Upper lobe of left lung (tissue), 6 donors: ENCODE measurements around the gene OPCML. TPM values are rescaled to one million over a fixed set of nuclear protein-coding genes. Genes with fewer than 3 reads are reported as not detected.

ENCODE experiments used
- ATAC-seq, 2 donors: fragments of 200-7000 bp; cut with Tn5 transposase; one replicate each; pipeline ENCODE4 v1.9.1; 2022; ENCODE audit warnings: mild to moderate bottlenecking in 2 of 2, moderate library complexity in 2 of 2; ENCODE audit not compliant: low FRiP score in 2 of 2
- DNase-seq, 2 donors: peaks; one replicate each; pipeline ENCODE4 v3.0.0-alpha.2; 2019 to 2020
- H3K27ac ChIP-seq, 4 donors: fragments of 200-600 bp; sonication (generic); one replicate each; pipeline ENCODE4 v1.5.1; 2016 to 2019
- H3K27me3 ChIP-seq, 4 donors: fragments of 200-600 bp; sonication (generic); one replicate each; pipeline ENCODE4 v1.5.1; 2017 to 2019
- H3K36me3 ChIP-seq, 4 donors: fragments of 200-600 bp; sonication (generic); one replicate each; pipeline ENCODE4 v1.5.1; 2016 to 2019
- H3K4me1 ChIP-seq, 4 donors: fragments of 200-600 bp; sonication (generic); one replicate each; pipeline ENCODE4 v1.5.1; 2018 to 2019
- H3K4me3 ChIP-seq, 4 donors: fragments of 200-600 bp; sonication (generic); one replicate each; pipeline ENCODE4 v1.5.1; 2017 to 2019; ENCODE audit warnings: mild to moderate bottlenecking in 2 of 4, moderate library complexity in 1 of 4
- H3K9me3 ChIP-seq, 4 donors: fragments of 200-600 bp; sonication (generic); one replicate each; pipeline ENCODE4 v1.5.1; 2018 to 2019
- EP300 ChIP-seq, 4 donors: sonication (generic); formaldehyde crosslinking; IDR thresholded peaks; one replicate each; pipeline ENCODE4 v1.5.1; 2017; ENCODE audit warnings: antibody characterized with exemption in 4 of 4, control low read depth in 2 of 4
- POLR2A ChIP-seq, 4 donors: fragments of 450-650 bp; IDR thresholded peaks; one replicate each; pipeline ENCODE4 v1.5.1; 2016 to 2017; ENCODE audit warnings: antibody characterized with exemption in 4 of 4, mild to moderate bottlenecking in 2 of 4
- POLR2AphosphoS5 ChIP-seq, 2 donors: sonication (generic); formaldehyde crosslinking; IDR thresholded peaks; one replicate each; pipeline ENCODE4 v1.5.1; 2017; ENCODE audit warnings: antibody characterized with exemption in 2 of 2
- WGBS, 2 donors: methylation state at CpG; one replicate each; pipeline ENCODE4 v1.1.5; 2017 to 2018; 5-methylcytosine and 5-hydroxymethylcytosine counted together
- total RNA-seq, 6 donors: library from RNA; depleted of rRNA in 4 of 6; stranded (reverse); fragments of >200 nt in 4 of 6; gene quantifications; one replicate each; pipeline versions ENCODE4 v1.1.0 to v1.2.1, GENCODE V29; 2016 to 2021
- TF ChIP-seq, protein P1 (sequence below), 6 experiments: fragments of 450-650 bp in 4 of 6; fragments of 200-600 bp in 2 of 6; sonication (generic) in 2 of 6; IDR thresholded peaks; one replicate each; pipeline ENCODE4 v1.5.1; 2016 to 2019; ENCODE audit warnings: antibody characterized with exemption in 6 of 6
- donor health status: DM: no; HTN: no; CAD: no; lungs with moderate emphysema.
- donor health status: DM: no; HTN: yes; CAD: no; lungs with severe emphysema.

Gene OPCML
- total RNA-seq, 6 donors from 2014 or later, result 0.10 TPM; not detected in 5

DNA sequence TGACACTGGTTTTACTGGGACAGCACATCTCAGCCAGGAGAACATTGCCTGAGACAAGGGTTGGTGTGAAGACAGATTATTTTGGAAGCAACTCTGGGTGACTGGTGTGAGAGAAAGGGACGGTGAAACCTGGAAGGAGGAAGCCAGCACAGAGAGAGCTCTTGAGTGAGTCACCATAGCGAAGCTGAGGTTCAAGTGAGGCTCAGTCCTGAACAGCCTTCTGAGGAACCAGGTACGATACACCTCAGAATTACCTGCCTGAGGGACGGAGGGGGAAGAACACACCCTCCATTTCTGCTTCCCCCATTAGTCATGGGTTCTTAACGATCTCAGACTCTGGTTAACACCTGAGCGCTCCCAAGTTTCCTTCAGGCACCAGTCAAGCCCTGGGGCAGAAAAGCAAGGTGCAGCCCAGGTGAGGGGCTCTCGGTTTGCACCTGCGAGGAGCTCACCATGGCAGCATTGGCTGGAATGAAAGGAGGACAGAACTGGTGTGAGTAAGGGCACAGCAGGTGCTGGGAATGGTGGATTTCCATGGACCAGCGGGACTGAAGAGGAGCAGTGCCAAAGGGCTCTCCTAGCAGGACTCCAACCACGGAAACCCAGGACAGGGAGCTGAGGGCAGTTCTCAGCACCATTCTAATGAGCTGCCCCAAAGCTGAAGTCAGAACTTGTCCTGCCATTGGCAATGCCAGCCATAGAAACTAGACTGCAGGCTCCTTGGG, 459.3 kb downstream of the OPCML start:
- no peak overlapping the region for H3K27ac ChIP-seq
- DNase-seq, result no peak
- H3K36me3 ChIP-seq, result no peaks in the 10 kb centered on the region
- 75 to 80% methylated on average over 10 of the region's 10 CpGs for WGBS, 2 donors
- H3K9me3 ChIP-seq, result no peaks in the 10 kb centered on the region
- peak in 1 of 2 donors; percentile 23 for ATAC-seq
- no peaks in the 10 kb centered on the region for H3K4me1 ChIP-seq
- H3K4me3 ChIP-seq, result no peak overlapping the region
- H3K27me3 ChIP-seq, result no peaks in the 10 kb centered on the region
- TF ChIP-seq EP300 (IDR thresholded peaks at IDR 0.05) (no peak), POLR2AphosphoS5 (IDR thresholded peaks at IDR 0.05) (no peak), POLR2A (IDR thresholded peaks at IDR 0.05) (no peak)
- TF ChIP-seq, protein P1, sequence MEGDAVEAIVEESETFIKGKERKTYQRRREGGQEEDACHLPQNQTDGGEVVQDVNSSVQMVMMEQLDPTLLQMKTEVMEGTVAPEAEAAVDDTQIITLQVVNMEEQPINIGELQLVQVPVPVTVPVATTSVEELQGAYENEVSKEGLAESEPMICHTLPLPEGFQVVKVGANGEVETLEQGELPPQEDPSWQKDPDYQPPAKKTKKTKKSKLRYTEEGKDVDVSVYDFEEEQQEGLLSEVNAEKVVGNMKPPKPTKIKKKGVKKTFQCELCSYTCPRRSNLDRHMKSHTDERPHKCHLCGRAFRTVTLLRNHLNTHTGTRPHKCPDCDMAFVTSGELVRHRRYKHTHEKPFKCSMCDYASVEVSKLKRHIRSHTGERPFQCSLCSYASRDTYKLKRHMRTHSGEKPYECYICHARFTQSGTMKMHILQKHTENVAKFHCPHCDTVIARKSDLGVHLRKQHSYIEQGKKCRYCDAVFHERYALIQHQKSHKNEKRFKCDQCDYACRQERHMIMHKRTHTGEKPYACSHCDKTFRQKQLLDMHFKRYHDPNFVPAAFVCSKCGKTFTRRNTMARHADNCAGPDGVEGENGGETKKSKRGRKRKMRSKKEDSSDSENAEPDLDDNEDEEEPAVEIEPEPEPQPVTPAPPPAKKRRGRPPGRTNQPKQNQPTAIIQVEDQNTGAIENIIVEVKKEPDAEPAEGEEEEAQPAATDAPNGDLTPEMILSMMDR (IDR thresholded peaks at IDR 0.05), result no peak

DNA sequence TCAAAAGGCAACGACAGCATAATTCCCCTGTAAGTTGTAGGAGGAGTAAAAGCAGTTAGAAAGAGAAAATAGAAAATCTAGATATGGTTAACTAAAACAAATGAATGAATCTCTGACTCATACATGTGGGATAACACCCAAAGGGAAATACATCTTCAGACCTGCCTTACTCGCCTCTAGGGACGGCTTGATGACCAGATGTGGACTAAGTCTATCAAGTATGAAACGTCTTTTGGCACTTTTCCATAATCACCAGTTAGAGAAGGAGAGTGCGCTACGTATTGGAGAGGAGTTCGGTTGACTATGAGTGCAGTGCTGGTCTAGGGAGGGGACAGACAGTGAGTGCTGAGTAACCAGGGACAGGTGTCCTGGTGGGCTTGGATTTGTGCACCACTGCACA, 459.9 kb downstream of the OPCML start:
- DNase-seq, result no peak
- no peak overlapping the region for H3K27ac ChIP-seq
- no peak for TF ChIP-seq POLR2AphosphoS5 (IDR thresholded peaks at IDR 0.05)
- TF ChIP-seq EP300 (IDR thresholded peaks at IDR 0.05), result no peak
- TF ChIP-seq, protein P1 (IDR thresholded peaks at IDR 0.05), result no peak
- TF ChIP-seq POLR2A (IDR thresholded peaks at IDR 0.05), result no peak
- H3K27me3 ChIP-seq, result no peaks in the 10 kb centered on the region
- H3K9me3 ChIP-seq, result no peaks in the 10 kb centered on the region
- no peak overlapping the region for H3K4me3 ChIP-seq
- no peaks in the 10 kb centered on the region for H3K36me3 ChIP-seq
- 69 to 72% methylated on average over 7 of the region's 7 CpGs for WGBS, 2 donors
- H3K4me1 ChIP-seq, result no peaks in the 10 kb centered on the region
- ATAC-seq, result no peak

DNA sequence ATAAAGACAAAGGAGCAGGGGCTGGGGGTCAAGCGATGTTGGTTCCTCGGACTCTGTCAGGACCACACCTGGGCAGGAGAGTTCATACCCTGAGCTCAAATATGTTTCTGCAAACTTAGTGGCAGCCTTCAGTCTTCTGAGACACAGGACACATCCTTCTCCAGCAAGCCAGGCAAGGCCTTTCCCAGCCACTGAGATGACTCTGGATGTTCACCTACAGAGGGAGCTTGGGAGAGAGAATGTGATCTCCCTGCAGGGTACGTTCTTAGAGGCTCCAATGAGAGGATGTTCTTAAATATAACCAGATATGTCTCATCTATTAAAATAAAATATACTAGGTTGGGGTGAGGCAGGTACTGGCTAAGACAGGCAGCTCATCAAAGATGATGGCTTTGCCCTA, 461.5 kb downstream of the OPCML start:
- TF ChIP-seq POLR2AphosphoS5 (IDR thresholded peaks at IDR 0.05) (no peak), POLR2A (IDR thresholded peaks at IDR 0.05) (no peak), EP300 (IDR thresholded peaks at IDR 0.05) (no peak)
- TF ChIP-seq, protein P1 (IDR thresholded peaks at IDR 0.05), result no peak
- WGBS, 2 donors, result 55 to 72% methylated on average over 3 of the region's 3 CpGs

DNA sequence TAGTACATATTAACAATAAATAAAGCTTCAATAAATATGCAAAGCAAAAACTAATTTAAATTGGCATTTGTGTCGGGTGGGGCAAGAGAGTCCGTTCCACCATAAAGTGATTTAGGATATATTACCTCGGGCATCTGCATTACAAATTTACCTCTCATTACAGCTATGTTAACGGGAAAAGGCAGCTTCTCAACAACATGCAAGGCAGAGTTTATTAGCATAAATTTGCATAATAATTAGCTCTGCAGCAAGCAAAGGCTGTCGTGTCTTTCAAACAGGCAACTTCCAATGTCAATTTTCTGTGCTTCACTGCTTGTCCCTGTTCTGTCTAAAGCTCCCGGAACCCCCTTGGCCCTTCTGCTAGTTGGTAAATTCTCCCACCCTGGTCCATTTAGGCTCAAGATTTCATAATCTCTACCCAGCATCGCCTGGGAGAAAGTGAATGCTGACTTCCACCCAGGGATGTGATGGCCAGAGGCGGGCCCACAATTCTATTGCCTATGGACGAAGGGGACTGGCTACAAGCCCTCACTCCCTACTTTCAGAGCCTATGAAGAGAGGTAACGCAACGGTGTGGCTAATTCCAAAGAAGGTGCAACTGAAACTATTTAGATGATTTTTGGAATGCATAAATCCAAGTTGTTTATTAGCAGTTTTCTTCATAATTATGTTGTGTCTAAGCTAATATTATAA, 462.1 kb downstream of the OPCML start:
- ATAC-seq, result no peak
- 50 to 57% methylated on average over 11 of the region's 11 CpGs for WGBS, 2 donors
- DNase-seq, result no peak
- Histone ChIP-seq H3K36me3 (no peaks in the 10 kb centered on the region), H3K4me3 (no peak overlapping the region), H3K4me1 (no peaks in the 10 kb centered on the region), H3K27me3 (no peaks in the 10 kb centered on the region), H3K9me3 (no peaks in the 10 kb centered on the region), H3K27ac (no peak overlapping the region)
- TF ChIP-seq EP300 (IDR thresholded peaks at IDR 0.05) (no peak), POLR2A (IDR thresholded peaks at IDR 0.05) (no peak)

More for the DNA sequence above, 461.5 kb downstream of the OPCML start:
- no peaks in the 10 kb centered on the region for H3K9me3 ChIP-seq
- no peak overlapping the region for H3K27ac ChIP-seq
- no peak overlapping the region for H3K4me3 ChIP-seq
- no peak for DNase-seq
- H3K36me3 ChIP-seq, result no peaks in the 10 kb centered on the region
- no peaks in the 10 kb centered on the region for H3K4me1 ChIP-seq
- no peak for ATAC-seq
- no peaks in the 10 kb centered on the region for H3K27me3 ChIP-seq

DNA sequence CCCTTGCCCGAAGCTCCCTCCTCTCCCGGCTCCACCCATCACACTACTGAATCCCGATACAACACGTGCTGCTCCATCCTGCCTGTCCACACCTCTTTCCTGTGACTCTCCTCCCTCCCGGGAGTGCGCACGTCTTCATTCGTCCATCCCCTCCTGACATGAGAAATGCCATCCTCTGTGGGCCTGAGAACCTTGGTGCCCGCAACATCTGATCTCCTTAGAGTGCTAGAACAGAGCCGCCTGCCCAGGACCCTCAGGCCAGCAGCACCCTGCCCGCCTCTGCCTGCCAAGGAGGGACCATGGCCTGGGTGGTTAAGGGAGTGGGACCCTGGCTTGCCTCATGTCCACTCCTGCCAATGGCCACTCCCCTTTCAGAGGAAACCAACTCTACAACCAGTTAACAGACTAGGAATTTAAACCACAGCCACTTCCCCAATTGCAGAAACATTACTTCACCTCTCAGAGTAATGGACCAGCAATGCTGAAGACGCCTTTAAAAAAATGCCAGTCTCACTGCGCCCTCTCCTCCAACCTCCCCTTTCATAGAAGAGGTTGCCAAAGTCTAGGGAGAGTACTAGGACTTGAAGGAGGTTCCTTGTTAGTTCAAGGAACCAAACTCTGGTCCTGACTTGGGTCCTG, 466.3 kb downstream of the OPCML start:
- 86 to 94% methylated on average over 13 of the region's 13 CpGs for WGBS, 2 donors
- H3K27me3 ChIP-seq, result no peaks in the 10 kb centered on the region

More for the DNA sequence above, 466.3 kb downstream of the OPCML start:
- DNase-seq (peak in 1 of 2 donors; percentile 58), ATAC-seq (no peak)
- Histone ChIP-seq H3K4me3 (no peak overlapping the region), H3K36me3 (no peaks in the 10 kb centered on the region), H3K4me1 (peaks cover 0 to 14% (median 9%) of the 10 kb centered on the region in 4 donors), H3K9me3 (no peaks in the 10 kb centered on the region), H3K27ac (no peak overlapping the region)
- TF ChIP-seq, protein P1 (IDR thresholded peaks at IDR 0.05), result no peak
- no peak for TF ChIP-seq POLR2AphosphoS5 (IDR thresholded peaks at IDR 0.05)
- TF ChIP-seq EP300 (IDR thresholded peaks at IDR 0.05), result no peak
- TF ChIP-seq POLR2A (IDR thresholded peaks at IDR 0.05), result no peak
